GM10847 (cell line): Measurements from ENCODE around the gene C9orf50.

Experiments
- POLR2A ChIP-seq: IDR thresholded peaks from 2 replicates; pipeline ENCODE4 v1.6.1; 2011; ENCODE audit not compliant: insufficient read length; ENCODE audit errors: extremely low read depth

Gene C9orf50

DNA sequence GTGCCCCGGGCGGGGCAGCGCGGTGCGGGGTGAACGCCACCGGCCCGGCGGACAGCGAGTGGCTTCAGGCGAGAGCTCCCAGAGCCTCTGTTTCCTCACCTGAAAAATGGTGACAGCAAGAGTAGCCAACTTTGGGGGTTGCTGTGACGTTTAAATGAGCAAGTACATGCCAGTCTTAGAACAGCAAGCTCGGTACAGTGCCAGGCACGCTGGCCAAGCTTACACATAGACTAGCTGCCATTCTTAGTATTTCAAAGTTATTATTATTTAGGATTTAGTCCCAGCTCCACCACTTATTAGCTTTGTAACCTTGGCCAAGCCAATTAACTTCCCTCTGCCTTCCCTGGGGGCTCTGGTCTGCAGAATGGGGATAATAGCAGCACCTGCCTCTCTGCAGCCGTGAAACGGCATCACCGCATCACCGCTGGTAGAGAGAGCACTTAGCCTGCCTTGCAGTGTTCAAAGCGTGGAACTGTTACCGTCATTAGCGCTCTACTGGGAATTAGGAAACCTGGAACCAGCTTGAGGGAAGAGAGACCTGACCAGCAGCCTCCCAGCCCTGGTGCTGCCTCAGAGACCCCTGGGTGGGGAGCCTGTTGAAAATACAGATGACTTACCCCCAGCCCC lies at the start of gene C9orf50:
TSS of gene C9orf50 (minus strand) at position 433 of the 627 bp plus-strand sequence. CDS start 527 bp downstream, outside the sequence.
- TF ChIP-seq POLR2A, result no peak

DNA sequence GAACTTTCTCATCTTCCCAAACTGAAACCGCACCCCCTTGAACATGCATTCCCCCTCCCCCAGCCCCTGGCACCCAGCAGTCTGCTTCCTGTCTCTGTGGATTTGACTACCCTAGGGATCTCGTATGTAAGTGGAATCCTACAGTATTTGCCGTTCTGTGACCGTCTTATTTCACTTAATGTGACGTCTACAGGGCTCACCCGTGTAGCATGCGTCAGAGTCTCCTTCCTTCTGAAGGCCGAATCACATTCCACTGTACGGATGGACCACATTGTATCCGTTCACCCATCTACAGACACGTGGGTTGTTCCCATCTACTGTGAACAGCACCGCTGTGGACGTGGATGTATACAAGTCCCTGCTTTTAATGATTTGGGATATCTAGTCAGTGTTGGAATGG lies 49.0 kb upstream of the C9orf50 start:
- no peak for TF ChIP-seq POLR2A

- no peak for TF ChIP-seq POLR2A
Measured at GRCh38 chr9:129669141-129669718, 48.3 kb upstream of the C9orf50 start.

GRCh38 chr9:129667850-129668249 lies 46.9 kb upstream of the C9orf50 start:
- TF ChIP-seq POLR2A, result no peak

DNA sequence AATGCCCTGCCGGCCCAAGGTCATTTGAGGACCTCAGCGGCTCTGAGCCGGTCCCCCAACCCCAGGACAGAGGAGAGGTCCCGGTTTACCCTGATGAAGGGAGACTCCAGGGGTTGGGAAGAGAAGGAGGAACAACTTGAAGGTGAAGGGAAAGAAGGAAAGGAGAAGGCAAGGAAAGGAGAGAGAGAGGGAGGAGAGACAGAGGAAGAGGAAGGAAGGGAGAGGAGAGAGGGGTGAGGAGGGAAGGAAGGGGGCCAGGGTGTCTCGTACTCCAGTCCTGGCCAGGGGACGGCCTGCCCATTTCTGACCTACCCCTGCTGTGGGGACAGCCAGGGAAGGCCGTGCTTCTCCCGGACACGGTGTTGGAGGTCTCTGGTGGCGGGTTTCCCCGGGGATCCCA lies 46.5 kb upstream of the C9orf50 start:
- no peak for TF ChIP-seq POLR2A

DNA sequence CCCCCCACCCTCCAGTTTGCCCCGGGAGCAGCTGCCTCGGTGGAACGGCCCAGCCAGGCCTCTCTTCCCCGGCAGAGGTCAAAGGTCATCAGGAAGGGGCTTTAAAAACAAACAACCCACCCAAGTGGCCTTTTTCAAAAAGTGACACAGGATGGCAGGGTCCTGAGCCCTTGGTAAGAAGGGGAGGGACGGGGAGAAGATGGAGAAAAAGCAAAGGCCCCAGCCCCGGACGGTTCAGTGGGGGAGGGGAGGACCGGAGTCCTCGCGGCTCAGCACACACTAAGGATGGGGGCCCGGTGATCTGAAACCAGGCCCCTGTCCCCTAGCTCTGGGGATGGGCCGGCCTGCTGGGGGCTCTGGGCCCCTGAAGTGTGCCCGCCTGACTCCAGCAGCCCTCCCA lies 45.7 kb upstream of the C9orf50 start:
- TF ChIP-seq POLR2A, result no peak

- TF ChIP-seq POLR2A, result no peak
Measured at GRCh38 chr9:129665814-129666520, 45.1 kb upstream of the C9orf50 start.

- TF ChIP-seq POLR2A, result no peak
Measured at GRCh38 chr9:129665389-129665775, 44.5 kb upstream of the C9orf50 start, which contains the start of gene PRRX2. TSS of gene PRRX2 (plus strand) at chr9:129665647. CDS start at chr9:129665868, 221 bp downstream.

GRCh38 chr9:129664746-129665388 lies 44.0 kb upstream of the C9orf50 start:
- no peak for TF ChIP-seq POLR2A

DNA sequence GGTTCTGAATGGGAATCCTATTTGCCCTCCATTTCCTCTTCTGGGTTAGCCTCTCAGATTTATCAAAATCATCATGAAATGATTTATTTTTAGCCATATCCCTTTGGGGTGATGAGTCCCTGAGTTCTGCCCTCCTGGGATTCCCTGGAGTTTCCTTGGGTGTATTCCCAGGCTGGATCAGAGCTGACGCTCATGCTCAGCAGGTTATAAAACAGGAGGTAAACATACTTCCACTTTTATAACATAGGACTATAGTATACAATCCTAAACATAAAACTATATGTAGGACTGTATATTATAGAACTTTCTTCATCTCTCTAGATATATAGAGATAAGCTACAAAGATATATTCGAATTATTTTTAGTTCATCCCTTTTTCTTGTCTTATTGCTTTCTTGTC lies 40.1 kb upstream of the C9orf50 start:
- TF ChIP-seq POLR2A, result no peak

DNA sequence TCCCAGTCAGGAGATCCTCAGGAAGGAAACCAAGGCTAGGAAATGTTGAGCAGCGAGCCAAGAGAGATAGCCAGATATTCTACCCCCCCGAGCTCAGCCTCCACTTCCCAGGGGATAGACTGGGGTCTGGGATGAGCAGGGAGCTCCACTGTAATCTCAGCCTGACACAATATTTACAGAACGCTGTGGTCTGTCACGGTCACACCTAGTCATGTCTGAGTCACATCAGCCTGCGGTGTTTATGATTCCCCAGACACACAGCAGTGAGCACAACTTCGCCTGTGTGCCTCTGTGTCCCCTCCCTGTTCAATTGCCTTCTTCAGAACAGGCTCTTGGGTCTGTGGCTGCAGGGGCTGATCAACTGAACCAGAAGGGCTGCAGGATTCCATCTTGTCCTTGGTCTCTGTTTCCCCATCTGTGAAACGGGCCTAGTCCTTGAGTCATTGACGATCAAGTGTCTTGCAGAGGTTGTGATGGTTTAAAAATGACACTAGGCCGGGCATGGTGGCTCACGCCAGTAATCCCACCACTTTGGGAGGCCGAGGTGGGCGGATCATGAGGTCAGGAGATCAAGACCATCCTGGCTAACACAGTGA lies 36.0 kb upstream of the C9orf50 start:
- TF ChIP-seq POLR2A, result no peak

DNA sequence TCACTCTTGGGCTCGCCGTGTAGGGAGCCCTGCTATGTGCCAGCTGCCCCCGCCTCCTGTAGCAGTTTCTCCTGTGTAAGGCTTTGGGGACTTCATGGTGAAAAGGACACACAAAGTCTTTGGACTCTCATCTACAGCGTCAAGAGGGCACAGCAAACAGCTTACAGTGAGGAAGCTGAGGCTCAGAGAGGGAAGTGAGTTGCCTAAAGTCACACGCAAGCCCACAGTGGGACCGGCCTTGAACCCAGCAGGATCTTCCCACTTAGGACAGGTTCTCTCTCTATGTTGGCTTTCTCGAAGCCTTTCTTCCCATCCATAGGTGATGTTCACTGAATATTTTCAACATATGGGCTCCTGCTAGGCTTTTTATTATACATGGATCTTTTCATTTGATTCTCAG lies 34.8 kb upstream of the C9orf50 start:
- no peak for TF ChIP-seq POLR2A

DNA sequence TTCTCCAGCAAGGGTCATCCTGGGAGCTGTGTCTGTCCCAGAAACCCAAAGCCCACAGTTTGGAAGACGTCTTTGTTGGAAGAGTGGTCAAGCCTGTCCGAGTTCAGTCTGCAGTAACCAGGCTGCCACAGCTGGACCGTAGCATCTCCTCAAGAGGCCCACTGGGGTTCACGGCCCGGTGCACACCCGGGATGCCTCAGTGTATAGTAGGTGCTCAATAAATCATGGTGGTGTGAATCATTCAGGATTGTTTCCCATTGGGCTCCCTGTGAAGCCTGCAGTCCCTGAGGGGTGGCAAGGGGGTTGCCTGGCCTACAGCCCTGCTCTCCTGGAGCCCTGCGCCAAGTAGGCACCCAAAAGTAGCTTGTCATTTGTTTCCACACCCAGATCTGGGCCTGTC lies 34.3 kb upstream of the C9orf50 start:
- TF ChIP-seq POLR2A, result no peak

GRCh38 chr9:129654554-129655040 lies 33.7 kb upstream of the C9orf50 start:
- no peak for TF ChIP-seq POLR2A

- TF ChIP-seq POLR2A, result no peak
Measured at GRCh38 chr9:129653823-129654553, 33.1 kb upstream of the C9orf50 start.
